Stimulated activated effector memory CD8-positive, alpha-beta T cell treated with anti-CD3 and anti-CD28 coated beads, Interleukin-12 subunit alpha, Interleukin-12 subunit beta, amount 100 ng/mL, for 72 hours (primary cell): ENCODE data around the gene FBLN1.
"Not testable (repeated sequence)": the region's sequence is repeated elsewhere in the genome, so short reads cannot be mapped to it uniquely, and the experiment has no call there.

Source experiments
- ATAC-seq: fragments of 150-1000 bp; cut with Tn5 transposase; 2 replicates; pipeline ENCODE4 v1.10.0; 2021
- DNase-seq, 2 donors: peaks; one replicate each; pipeline ENCODE4 v3.0.0; 2021 to 2022; ENCODE audit warnings: low spot score in 2 of 2
- H3K27ac Mint-ChIP-seq: one replicate; pipeline ENCODE4 v1.8.0; 2022; ENCODE audit warnings: mild to moderate bottlenecking, mixed read lengths
- H3K36me3 Mint-ChIP-seq: one replicate; pipeline ENCODE4 v1.8.0; 2022; ENCODE audit warnings: mild to moderate bottlenecking, mixed read lengths
- H3K4me1 Mint-ChIP-seq: one replicate; pipeline ENCODE4 v1.8.0; 2022; ENCODE audit warnings: mixed read lengths
- H3K4me3 Mint-ChIP-seq: one replicate; pipeline ENCODE4 v1.8.0; 2022; ENCODE audit warnings: mild to moderate bottlenecking, mixed read lengths
- H3K9me3 Mint-ChIP-seq: one replicate; pipeline ENCODE4 v1.8.0; 2022; ENCODE audit warnings: mixed read lengths

FBLN1 gene, protein sequence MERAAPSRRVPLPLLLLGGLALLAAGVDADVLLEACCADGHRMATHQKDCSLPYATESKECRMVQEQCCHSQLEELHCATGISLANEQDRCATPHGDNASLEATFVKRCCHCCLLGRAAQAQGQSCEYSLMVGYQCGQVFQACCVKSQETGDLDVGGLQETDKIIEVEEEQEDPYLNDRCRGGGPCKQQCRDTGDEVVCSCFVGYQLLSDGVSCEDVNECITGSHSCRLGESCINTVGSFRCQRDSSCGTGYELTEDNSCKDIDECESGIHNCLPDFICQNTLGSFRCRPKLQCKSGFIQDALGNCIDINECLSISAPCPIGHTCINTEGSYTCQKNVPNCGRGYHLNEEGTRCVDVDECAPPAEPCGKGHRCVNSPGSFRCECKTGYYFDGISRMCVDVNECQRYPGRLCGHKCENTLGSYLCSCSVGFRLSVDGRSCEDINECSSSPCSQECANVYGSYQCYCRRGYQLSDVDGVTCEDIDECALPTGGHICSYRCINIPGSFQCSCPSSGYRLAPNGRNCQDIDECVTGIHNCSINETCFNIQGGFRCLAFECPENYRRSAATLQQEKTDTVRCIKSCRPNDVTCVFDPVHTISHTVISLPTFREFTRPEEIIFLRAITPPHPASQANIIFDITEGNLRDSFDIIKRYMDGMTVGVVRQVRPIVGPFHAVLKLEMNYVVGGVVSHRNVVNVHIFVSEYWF

DNA sequence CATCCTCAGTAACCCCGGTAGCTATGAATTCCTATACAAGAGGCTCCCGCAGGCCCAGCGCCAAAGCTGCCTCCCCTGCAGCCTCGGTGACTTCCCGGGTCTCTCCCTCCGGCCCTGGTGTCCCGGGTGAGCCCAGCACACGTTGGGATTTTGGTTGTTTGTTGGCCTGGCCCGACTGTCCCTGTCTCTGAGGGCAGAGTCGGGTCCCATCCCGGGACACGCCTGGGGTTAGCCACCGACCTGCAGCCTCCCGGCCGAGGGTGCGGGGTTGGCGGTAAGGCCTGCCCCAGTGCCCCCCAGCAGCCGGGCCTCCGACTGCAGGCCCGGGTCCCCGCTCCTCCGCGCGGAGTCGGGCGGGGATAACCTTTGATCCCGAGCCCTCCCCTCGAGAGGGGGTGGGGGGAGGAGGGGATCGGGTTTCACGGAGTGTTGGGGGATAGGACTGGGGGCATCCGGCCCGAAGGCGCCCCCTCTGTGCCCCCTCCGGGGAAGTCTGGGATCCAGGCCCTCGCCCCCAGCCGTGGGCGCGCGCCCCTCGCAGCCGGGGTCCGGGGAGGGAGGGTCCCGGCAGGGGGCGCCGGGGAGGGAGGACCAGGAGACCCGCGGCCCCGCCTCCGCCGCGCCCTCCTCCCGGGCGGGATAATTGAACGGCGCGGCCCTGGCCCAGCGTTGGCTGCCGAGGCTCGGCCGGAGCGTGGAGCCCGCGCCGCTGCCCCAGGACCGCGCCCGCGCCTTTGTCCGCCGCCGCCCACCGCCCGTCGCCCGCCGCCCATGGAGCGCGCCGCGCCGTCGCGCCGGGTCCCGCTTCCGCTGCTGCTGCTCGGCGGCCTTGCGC lies at the start of gene FBLN1:
FBLN1 (plus strand) TSS at position 669 of the 835 bp plus-strand sequence; CDS start at position 772, 103 bp downstream.
- no peak for DNase-seq

DNA sequence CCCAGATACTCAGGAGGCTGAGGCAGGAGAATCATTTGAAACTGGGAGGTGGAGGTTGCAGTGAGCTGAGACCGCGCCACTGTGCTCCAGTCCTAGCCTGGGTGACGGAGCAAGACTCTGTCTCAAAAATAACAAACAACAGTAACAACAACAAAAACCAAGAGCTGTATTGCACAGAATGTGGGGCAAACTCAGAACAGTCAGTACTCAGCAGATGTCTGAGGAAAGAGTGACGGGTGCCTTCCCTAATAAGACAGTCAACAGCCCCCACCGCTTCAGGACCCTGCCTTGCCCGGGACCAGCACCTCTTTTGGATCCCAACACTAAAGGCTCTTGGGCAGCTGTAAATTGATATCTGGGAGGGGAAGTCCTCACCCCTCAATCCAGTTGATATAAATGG lies 48.9 kb upstream of the FBLN1 start:
- ATAC-seq: no peak
- no peak overlapping the region for H3K4me3 Mint-ChIP-seq
- no peaks in the 10 kb centered on the region for H3K9me3 Mint-ChIP-seq
- no peak for DNase-seq
- no peak overlapping the region for H3K27ac Mint-ChIP-seq
- no peaks in the 10 kb centered on the region for H3K36me3 Mint-ChIP-seq
- H3K4me1 Mint-ChIP-seq: no peaks in the 10 kb centered on the region

More for the DNA sequence above, at the start of gene FBLN1:
- Mint-ChIP-seq H3K9me3 (no peaks in the 10 kb centered on the region), H3K36me3 (no peaks in the 10 kb centered on the region), H3K4me1 (peaks cover 3% of the 10 kb centered on the region), H3K4me3 (no peak within 1 kb of the TSS), H3K27ac (no peak within 1 kb of the TSS)
- no peak for ATAC-seq

DNA sequence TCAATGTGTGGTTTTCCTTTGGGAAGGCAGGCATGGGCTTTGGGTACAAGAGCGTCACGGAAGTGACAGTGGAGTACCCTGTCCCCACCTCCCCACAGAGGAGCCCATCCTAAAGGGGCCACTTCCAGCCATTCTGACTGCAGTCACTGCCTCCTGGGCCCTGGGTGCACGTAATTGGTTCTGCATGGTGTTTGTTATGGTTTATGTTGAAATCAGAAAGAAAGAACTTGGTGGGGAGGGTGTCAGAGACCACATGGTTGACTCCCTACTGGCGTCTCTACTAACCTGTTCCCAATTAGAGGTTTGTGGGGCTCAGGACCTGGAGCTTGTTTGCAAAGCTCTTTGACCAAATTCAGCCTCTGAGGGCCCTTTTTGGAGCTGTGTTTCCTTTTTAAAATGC lies 48.4 kb upstream of the FBLN1 start:
- H3K4me1 Mint-ChIP-seq: no peaks in the 10 kb centered on the region
- no peaks in the 10 kb centered on the region for H3K36me3 Mint-ChIP-seq
- ATAC-seq (no peak), DNase-seq (no peak)
- H3K4me3 Mint-ChIP-seq: no peak overlapping the region
- no peaks in the 10 kb centered on the region for H3K9me3 Mint-ChIP-seq
- H3K27ac Mint-ChIP-seq: no peak overlapping the region

DNA sequence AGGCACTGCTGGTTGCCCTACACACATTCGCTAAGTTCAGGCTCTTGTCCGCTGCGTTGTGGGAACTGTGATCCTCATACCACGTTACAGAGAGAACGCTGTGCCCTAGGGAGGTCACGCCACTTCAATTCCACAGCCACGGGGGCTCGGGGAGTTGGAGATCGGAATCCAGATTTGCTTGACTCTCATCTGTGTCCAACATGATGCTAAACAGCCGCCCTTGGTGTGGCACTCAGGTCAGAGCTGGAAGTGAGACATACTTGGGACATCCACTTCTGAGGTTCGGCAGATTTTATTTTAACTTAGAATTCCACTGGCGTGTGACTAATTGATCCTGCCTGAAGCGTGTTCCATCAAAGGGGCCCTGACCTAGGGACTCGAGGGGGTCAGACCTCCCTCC lies 47.5 kb upstream of the FBLN1 start:
- Mint-ChIP-seq H3K4me1 (no peaks in the 10 kb centered on the region), H3K4me3 (no peak overlapping the region), H3K27ac (no peak overlapping the region), H3K36me3 (no peaks in the 10 kb centered on the region), H3K9me3 (no peaks in the 10 kb centered on the region)
- no peak for DNase-seq
- no peak for ATAC-seq

DNA sequence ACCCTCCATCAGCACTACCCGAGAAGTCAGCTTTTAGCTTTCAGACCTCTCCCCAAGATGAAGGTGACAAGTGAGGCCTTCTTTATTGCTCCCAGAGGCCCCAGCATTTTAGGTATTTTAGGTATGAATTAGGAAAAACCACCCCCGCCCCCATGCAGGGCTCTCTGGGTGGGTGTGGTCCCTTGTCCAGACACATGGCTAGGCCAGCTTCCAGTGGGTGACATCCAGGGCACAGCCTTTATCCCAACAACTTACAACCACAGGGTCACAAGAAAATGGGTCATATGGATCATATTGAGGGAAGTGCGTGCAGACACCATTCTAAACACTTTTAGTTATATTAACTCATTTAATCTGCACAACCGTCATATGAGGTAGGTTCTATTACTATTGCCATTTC lies 47.1 kb upstream of the FBLN1 start:
- no peak for ATAC-seq
- Mint-ChIP-seq H3K36me3 (no peaks in the 10 kb centered on the region), H3K4me3 (no peak overlapping the region), H3K27ac (no peak overlapping the region), H3K4me1 (no peaks in the 10 kb centered on the region), H3K9me3 (no peaks in the 10 kb centered on the region)
- no peak for DNase-seq

DNA sequence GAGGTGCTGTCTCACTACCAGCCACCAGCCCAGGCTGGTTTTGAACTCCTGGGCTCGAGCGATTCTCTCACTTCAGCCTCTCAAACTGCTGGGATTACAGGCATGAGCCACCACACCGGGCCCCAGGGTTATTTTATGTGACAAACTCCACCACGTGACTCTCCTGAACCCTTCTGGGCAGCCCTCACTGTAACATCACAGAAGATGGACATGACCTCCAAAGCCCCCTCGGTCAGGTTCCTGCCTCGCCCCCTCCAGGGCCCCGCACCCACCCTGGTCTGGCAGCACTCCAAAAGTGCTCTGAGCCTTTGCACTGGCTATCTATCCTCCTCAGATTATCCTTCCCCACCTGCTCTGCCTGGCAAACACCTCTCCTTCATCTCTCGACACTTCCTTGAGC lies 45.9 kb upstream of the FBLN1 start:
- DNase-seq (no peak), ATAC-seq (no peak)
- H3K4me3 Mint-ChIP-seq: no peak overlapping the region
- no peaks in the 10 kb centered on the region for H3K36me3 Mint-ChIP-seq
- no peak overlapping the region for H3K27ac Mint-ChIP-seq
- H3K4me1 Mint-ChIP-seq: no peaks in the 10 kb centered on the region
- no peaks in the 10 kb centered on the region for H3K9me3 Mint-ChIP-seq

DNA sequence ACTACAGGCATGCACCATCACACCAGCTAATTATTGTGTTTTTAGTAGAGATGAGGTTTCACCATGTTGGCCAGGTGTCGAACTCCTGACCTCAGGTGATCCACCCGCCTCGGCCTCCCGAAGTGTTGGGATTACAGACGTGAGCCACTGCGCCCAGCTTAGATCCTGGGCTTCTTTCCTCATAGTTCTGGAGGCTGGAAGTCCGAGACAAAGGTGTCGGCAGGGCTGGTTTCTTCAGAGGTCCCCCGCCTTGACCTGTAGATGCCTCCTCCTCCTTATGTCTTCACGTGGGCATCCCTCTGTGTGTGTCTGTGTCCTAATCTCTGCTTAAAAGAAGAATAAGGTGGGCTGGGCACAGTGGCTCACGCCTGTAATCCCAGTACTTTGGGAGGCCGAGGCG lies 44.2 kb upstream of the FBLN1 start:
- no peak overlapping the region for H3K27ac Mint-ChIP-seq
- no peaks in the 10 kb centered on the region for H3K36me3 Mint-ChIP-seq
- no peak overlapping the region for H3K4me3 Mint-ChIP-seq
- ATAC-seq (no peak), DNase-seq (no peak)
- H3K4me1 Mint-ChIP-seq: no peaks in the 10 kb centered on the region
- H3K9me3 Mint-ChIP-seq: no peaks in the 10 kb centered on the region

DNA sequence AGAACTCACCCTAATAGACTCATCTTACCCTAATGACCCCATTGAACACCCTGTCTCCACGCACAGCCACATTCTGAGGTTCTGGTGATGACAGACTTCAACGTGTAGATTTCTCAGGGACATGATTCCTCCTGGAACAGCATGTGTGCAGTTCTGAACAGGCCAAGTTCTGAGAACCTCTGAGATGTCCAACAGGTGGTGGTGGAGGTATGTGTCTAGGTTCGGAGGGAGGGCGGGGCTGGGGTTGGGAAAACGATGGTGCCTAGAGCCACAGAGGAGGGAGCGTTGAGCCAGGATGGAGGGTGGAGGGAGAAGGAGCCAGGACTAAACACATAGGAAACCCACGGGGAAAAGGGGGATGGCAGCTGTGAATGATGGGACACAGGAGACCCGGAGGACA lies 43.4 kb upstream of the FBLN1 start:
- no peaks in the 10 kb centered on the region for H3K9me3 Mint-ChIP-seq
- no peaks in the 10 kb centered on the region for H3K4me1 Mint-ChIP-seq
- H3K27ac Mint-ChIP-seq: no peak overlapping the region
- no peaks in the 10 kb centered on the region for H3K36me3 Mint-ChIP-seq
- no peak for DNase-seq
- no peak overlapping the region for H3K4me3 Mint-ChIP-seq
- ATAC-seq: no peak

DNA sequence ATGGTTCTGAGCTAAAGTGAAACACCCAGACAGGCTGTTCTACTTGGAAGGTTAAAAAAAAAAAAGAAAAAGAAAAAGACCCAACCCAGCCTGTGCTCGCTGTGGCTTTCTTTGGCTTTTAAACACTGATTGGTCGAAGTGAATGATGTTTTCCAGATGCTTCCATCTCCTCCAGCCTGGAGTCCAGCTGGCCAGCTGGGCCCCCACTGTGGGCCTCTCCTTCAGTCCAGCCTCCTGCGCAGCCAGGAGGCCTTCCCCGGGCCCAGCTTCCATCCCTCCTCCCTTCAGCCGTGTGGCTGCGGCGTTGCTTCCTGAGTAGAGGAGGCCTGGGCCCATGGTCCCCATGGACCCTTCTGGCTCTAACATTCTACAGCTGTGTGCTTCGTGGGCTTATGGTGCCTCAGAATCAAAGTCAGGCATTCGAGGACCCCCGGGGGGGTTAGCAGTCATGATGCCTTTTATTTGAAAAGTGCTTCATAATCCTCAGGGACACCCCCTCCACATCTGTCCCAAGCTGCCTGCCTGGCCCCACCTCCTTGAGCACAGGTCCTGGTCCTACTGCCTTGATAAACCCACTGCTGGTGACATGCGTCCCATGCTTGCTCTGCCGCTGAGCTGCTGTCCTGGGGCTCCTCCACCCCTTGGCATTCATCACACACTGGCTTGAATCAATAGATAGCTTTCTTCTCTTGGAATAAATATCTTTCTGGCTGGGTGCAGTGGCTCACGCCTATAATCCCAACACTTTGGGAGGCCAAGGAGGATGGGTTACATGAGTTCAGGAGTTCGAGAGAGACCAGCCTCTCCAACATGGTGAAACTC lies 42.2 kb upstream of the FBLN1 start:
- ATAC-seq (no peak), DNase-seq (no peak)
- H3K4me3 Mint-ChIP-seq: no peak overlapping the region
- H3K4me1 Mint-ChIP-seq: no peaks in the 10 kb centered on the region
- no peaks in the 10 kb centered on the region for H3K36me3 Mint-ChIP-seq
- H3K27ac Mint-ChIP-seq: no peak overlapping the region
- H3K9me3 Mint-ChIP-seq: no peaks in the 10 kb centered on the region

DNA sequence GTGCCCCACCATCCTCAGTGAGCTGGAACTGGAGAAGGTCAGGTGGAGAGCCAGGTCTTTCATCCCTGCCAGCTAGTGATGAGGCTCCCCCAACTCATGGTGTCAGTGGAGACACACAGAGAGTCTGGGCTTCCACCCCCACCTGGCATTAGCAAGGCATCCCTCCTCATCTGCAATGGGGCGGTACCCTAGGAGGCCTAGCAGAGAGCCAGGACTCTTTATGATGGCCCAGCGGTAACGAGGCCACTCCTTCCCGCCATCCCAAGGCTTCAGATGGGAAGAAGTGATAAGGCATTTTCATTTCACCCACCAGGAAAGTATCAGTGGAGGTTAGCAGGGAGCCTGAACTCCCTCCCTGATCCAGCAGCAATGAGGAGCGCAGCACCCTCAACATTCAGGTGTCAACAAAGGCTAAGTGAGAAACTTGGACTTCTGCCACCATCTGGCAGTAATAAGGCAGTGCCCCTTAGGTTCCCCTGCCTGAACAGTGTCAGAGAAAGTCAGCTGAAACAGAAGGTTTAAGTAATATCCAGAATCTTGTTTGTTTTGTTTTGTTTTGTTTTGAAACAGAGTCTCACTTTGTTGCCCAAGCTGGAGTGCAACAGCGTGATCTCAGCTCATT lies 40.5 kb upstream of the FBLN1 start:
- no peaks in the 10 kb centered on the region for H3K9me3 Mint-ChIP-seq
- H3K36me3 Mint-ChIP-seq: no peaks in the 10 kb centered on the region
- no peak overlapping the region for H3K4me3 Mint-ChIP-seq
- no peak for DNase-seq
- no peak overlapping the region for H3K27ac Mint-ChIP-seq
- no peaks in the 10 kb centered on the region for H3K4me1 Mint-ChIP-seq
- ATAC-seq: no peak

DNA sequence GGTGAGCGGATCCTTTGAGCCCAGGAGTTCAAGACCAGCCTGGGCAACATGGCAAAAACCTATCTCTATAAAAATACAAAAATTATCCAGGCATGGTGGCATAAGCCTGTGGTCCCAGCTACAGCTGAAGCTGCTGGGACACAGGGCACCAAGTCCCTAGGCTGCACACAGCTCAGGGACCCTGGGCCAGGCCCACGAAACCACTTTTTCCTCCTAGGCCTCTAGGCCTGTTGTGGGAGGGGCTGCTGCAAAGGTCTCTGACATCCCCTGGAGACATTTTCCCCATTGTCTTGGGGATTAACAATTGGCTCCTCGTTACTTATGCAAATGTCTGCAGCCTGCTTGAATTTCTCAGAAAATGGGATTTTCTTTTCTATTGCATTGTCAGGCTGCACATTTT lies 39.0 kb upstream of the FBLN1 start:
- not testable (repeated sequence) for H3K36me3 Mint-ChIP-seq, H3K27ac Mint-ChIP-seq, DNase-seq, H3K9me3 Mint-ChIP-seq, H3K4me3 Mint-ChIP-seq, ATAC-seq, H3K4me1 Mint-ChIP-seq

DNA sequence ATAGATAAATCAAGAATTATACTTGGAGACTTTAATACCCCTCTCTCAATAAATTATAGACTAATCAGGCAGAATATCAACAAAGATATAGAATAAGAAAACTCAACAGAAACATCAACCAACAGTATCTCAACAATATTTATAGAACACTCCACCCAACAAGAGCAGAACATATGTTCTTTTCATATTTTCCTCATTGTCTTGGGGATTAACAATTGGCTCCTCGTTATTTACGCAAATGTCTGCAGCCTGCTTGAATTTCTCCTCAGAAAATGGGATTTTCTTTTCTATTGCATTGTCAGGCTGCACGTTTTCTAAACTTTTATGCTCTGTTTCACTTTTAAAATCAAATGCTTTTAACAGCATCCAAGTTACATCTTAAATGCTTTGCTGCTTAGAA lies 37.0 kb upstream of the FBLN1 start:
- H3K4me1 Mint-ChIP-seq: no peaks in the 10 kb centered on the region
- no peak for ATAC-seq
- H3K9me3 Mint-ChIP-seq: peaks cover 2% of the 10 kb centered on the region
- no peak overlapping the region for H3K27ac Mint-ChIP-seq
- no peaks in the 10 kb centered on the region for H3K36me3 Mint-ChIP-seq
- no peak for DNase-seq
- no peak overlapping the region for H3K4me3 Mint-ChIP-seq

DNA sequence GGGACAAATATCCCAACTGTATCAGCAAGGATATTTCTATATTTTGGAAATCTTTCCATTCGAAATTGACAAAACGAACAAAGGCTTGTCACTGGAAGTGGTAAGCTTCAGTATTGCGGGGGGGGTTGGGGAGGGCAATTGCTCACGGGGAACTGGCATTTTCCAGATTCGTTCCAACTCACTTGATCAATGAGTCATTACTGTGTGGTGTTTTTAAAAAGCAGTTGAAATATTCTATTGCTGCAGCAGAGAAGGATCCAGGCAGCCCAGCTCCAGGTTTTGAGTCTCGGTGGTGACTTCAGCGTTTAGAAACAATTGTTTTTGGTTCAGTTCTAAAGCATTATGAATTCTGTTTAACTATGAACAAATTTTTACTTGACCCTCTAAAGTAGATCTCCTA lies 33.8 kb upstream of the FBLN1 start:
- no peak overlapping the region for H3K4me3 Mint-ChIP-seq
- peaks cover 2% of the 10 kb centered on the region for H3K9me3 Mint-ChIP-seq
- no peak for ATAC-seq
- DNase-seq: no peak
- no peaks in the 10 kb centered on the region for H3K4me1 Mint-ChIP-seq
- H3K27ac Mint-ChIP-seq: no peak overlapping the region
- H3K36me3 Mint-ChIP-seq: no peaks in the 10 kb centered on the region

DNA sequence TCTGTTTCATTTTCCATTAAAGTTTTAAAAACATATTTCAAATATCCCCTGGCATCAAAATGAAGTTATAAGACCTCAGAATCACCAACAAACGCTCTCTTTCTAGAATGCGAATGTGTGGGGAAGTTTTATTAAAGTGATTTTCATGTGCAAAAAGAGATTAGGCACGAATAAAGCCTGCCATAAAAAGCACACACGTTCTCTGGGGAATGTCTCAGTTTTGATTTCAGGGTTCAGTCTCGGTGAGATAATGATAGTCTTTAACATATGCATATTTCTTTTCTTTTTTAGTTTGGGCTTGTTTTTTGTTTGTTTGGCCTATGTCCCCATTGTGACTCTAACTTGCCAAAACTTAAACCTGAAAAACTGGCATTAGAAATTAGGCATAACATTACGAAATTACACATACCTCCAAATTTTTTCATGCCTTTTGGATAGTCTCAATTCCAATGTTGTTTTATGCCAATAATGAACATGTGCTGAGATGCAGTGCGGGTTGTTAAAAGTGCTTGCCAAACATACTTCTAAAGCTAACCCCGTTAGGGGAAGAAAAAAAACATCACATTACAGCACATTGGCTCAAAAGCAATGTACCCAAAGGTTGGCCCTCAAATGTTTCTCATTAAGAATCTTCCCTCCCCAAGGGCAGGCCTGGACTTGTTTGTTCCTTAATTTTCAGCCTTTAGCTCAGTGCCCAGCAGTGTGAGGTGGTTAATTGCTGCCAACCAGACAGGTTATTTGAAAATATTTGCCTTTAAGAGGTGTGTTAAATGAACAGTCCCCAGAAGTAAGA lies 33.2 kb upstream of the FBLN1 start:
- Mint-ChIP-seq H3K36me3 (no peaks in the 10 kb centered on the region), H3K4me3 (no peak overlapping the region), H3K4me1 (no peaks in the 10 kb centered on the region), H3K27ac (no peak overlapping the region), H3K9me3 (peaks cover 2% of the 10 kb centered on the region)
- DNase-seq (no peak), ATAC-seq (no peak)
